ENCODE results near the gene SCUBE3.

DNA sequence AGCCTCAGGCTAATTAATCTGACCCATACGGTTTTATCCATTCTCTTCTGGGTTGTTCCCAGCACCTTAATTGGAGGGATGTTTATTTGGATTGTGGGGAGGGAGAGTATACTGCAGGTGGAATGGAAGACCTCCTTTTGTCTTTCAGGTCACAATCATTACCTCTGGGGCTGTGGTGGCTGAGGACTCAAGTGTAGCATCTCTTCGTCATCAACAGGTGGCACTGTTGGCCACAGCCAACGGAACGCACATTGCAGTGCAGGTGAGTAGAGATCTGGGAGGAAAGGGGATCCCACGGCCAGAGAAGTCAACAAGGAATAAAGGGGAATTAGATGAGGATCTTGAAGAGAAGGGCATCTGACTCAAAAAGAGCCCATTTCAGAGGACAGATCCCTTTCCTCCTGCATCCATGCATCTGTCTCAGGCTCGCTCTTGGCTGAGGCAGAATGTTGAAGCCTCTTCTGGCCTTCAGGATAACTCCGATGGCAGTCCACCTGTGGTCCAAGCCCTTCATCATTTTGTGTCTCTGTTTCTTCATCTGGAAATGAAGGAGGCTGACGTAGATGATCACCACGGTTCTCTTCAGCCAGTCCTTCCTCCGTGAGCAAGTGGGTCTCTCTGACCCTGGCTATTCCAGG is 80.7 kb downstream of the SCUBE3 start:
- TF ChIP-seq, protein P1, sequence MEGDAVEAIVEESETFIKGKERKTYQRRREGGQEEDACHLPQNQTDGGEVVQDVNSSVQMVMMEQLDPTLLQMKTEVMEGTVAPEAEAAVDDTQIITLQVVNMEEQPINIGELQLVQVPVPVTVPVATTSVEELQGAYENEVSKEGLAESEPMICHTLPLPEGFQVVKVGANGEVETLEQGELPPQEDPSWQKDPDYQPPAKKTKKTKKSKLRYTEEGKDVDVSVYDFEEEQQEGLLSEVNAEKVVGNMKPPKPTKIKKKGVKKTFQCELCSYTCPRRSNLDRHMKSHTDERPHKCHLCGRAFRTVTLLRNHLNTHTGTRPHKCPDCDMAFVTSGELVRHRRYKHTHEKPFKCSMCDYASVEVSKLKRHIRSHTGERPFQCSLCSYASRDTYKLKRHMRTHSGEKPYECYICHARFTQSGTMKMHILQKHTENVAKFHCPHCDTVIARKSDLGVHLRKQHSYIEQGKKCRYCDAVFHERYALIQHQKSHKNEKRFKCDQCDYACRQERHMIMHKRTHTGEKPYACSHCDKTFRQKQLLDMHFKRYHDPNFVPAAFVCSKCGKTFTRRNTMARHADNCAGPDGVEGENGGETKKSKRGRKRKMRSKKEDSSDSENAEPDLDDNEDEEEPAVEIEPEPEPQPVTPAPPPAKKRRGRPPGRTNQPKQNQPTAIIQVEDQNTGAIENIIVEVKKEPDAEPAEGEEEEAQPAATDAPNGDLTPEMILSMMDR (conservative IDR thresholded peaks at IDR 0.05; ENCODE audit: low read depth, low read length): peak; percentile 63
- TF ChIP-seq POLR2A (IDR thresholded peaks at IDR 0.05; ENCODE audit: low read depth, low read length): no peak
- TF ChIP-seq SMC3 (IDR thresholded peaks at IDR 0.05; ENCODE audit: low read depth, low read length): peak; percentile 47; the same call in 1 of the 2 replicates
- no peak for TF ChIP-seq MAFK (IDR thresholded peaks at IDR 0.05; ENCODE audit: low read depth, low read length)
- TF ChIP-seq, protein P2, sequence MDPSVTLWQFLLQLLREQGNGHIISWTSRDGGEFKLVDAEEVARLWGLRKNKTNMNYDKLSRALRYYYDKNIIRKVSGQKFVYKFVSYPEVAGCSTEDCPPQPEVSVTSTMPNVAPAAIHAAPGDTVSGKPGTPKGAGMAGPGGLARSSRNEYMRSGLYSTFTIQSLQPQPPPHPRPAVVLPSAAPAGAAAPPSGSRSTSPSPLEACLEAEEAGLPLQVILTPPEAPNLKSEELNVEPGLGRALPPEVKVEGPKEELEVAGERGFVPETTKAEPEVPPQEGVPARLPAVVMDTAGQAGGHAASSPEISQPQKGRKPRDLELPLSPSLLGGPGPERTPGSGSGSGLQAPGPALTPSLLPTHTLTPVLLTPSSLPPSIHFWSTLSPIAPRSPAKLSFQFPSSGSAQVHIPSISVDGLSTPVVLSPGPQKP (IDR thresholded peaks at IDR 0.05; ENCODE audit: borderline replicate concordance, low read depth, low read length): no peak
- TF ChIP-seq MXI1 (IDR thresholded peaks at IDR 0.05; ENCODE audit: borderline replicate concordance, low read depth, low read length): no peak
- TF ChIP-seq RAD21 (IDR thresholded peaks at IDR 0.05; ENCODE audit: low read length): peak; percentile 71
- no peak for TF ChIP-seq RFX5 (IDR thresholded peaks at IDR 0.05; ENCODE audit: low read depth, low read length)
- TF ChIP-seq FOS (IDR thresholded peaks at IDR 0.05; ENCODE audit: low read depth, low read length): no peak
- TF ChIP-seq, protein P3, sequence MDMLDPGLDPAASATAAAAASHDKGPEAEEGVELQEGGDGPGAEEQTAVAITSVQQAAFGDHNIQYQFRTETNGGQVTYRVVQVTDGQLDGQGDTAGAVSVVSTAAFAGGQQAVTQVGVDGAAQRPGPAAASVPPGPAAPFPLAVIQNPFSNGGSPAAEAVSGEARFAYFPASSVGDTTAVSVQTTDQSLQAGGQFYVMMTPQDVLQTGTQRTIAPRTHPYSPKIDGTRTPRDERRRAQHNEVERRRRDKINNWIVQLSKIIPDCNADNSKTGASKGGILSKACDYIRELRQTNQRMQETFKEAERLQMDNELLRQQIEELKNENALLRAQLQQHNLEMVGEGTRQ (IDR thresholded peaks at IDR 0.05; ENCODE audit: low read depth, low read length): no peak
- no peak for TF ChIP-seq CEBPB (IDR thresholded peaks at IDR 0.05; ENCODE audit: low read depth, low read length)
- TF ChIP-seq RCOR1 (IDR thresholded peaks at IDR 0.05; ENCODE audit: insufficient replicate concordance, low read length): no peak

Measured in IMR-90 (cell line).